CD4-positive, CD25-positive, alpha-beta regulatory T cell (primary cell): ENCODE measurements around the gene TNPO1. TPM values are rescaled to one million over a fixed set of nuclear protein-coding genes. Genes with fewer than 3 reads are reported as not detected.

Experiments
- ATAC-seq, 2 donors: fragments of 150-1000 bp; cut with Tn5 transposase; one replicate each; pipeline ENCODE4 v1.10.0; 2021; ENCODE audit warnings: low read depth in 2 of 2, moderate number of reproducible peaks in 2 of 2, moderate library complexity in 1 of 2
- DNase-seq, 3 donors: peaks; one replicate each; pipeline versions ENCODE4 v3.0.0 to v3.0.0-alpha.2; 2012 to 2022; ENCODE audit warnings: mixed read lengths in 1 of 3
- H3K27ac ChIP-seq: one replicate; pipeline ENCODE4 v1.7.0; 2013; ENCODE audit warnings: mild to moderate bottlenecking, low read length; ENCODE audit not compliant: insufficient read depth, poor library complexity, severe bottlenecking
- H3K27me3 ChIP-seq: one replicate; pipeline ENCODE4 v1.7.0; 2013; ENCODE audit warnings: low read length; ENCODE audit not compliant: control insufficient read depth, insufficient read depth
- H3K36me3 ChIP-seq: one replicate; pipeline ENCODE4 v1.7.0; 2013; ENCODE audit warnings: mild to moderate bottlenecking, low read length, moderate library complexity; ENCODE audit not compliant: control insufficient read depth, insufficient read depth
- H3K4me1 ChIP-seq: 2 replicates; pipeline ENCODE4 v1.7.0; 2013; ENCODE audit warnings: mild to moderate bottlenecking, low read length; ENCODE audit not compliant: insufficient read depth, control insufficient read depth, poor library complexity, severe bottlenecking
- H3K4me3 ChIP-seq: one replicate; pipeline ENCODE4 v1.7.0; 2013; ENCODE audit warnings: low read depth, mild to moderate bottlenecking, low read length, moderate library complexity
- H3K9me3 ChIP-seq, 2 experiments: 1 replicate in 1 of 2; 2 replicates in 1 of 2; pipeline ENCODE4 v1.7.0; 2013; ENCODE audit warnings: low read length in 2 of 2, mild to moderate bottlenecking in 1 of 2, moderate library complexity in 1 of 2; ENCODE audit not compliant: control insufficient read depth in 2 of 2
- H3K27ac Mint-ChIP-seq, 3 donors: one replicate each; pipeline ENCODE4 v1.8.0; 2020 to 2022; ENCODE audit warnings: mild to moderate bottlenecking in 3 of 3, mixed read lengths in 3 of 3, moderate library complexity in 2 of 3
- H3K27me3 Mint-ChIP-seq: one replicate; pipeline ENCODE4 v1.8.0; 2022; ENCODE audit warnings: mild to moderate bottlenecking, mixed read lengths
- H3K36me3 Mint-ChIP-seq: one replicate; pipeline ENCODE4 v1.8.0; 2020; ENCODE audit warnings: mixed read lengths
- H3K4me1 Mint-ChIP-seq, 4 donors: one replicate each; pipeline ENCODE4 v1.8.0; 2020 to 2022; ENCODE audit warnings: mixed read lengths in 4 of 4, mild to moderate bottlenecking in 1 of 4
- H3K4me3 Mint-ChIP-seq, 4 donors: one replicate each; pipeline ENCODE4 v1.8.0; 2020 to 2022; ENCODE audit warnings: mild to moderate bottlenecking in 4 of 4, mixed read lengths in 4 of 4, moderate library complexity in 3 of 4
- H3K9me3 Mint-ChIP-seq, 7 donors: one replicate each; pipeline ENCODE4 v1.8.0; 2020 to 2022; ENCODE audit warnings: mixed read lengths in 7 of 7, mild to moderate bottlenecking in 3 of 7, moderate library complexity in 2 of 7
- polyA plus RNA-seq, 4 donors: library from polyadenylated mRNA; unstranded; fragments of 300-500 nt; fragmentation: Illumina TruSeq; gene quantifications; one replicate each; pipeline ENCODE4 v1.2.3, GENCODE V29; 2021
- total RNA-seq: library from RNA; stranded (reverse); gene quantifications from one replicate; pipeline ENCODE4 v1.2.3, GENCODE V29; 2022

Gene TNPO1
- total and polyA plus RNA-seq, 5 donors from 2014 or later = 38.5 to 71.0 (median 44.7) TPM

DNA sequence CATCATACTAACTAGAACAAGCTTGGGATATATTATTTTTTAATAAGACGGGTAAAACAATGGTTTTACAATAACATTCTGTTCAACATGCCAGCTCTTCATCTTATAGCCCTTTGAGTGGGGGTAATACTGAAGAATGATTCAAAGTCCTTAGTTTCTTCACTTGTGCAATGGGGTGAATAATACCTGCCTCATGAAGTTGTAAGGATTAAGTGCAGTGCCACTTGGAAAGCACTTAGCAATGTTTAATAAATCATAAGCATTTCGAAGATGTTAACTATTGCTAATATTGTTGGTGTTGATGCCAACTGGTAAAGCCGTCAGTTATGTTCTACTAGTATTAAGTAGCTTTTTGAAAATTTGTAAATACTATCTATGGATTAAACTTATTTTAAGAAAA, 38.0 kb downstream of the TNPO1 start:
- Histone ChIP-seq H3K36me3 (peaks cover 30% of the 10 kb centered on the region), H3K27me3 (no peaks in the 10 kb centered on the region), H3K4me3 (no peak overlapping the region), H3K9me3 (no peaks in the 10 kb centered on the region), H3K4me1 (peaks cover 42% of the 10 kb centered on the region), H3K27ac (peak overlapping the region; percentile 36)
- peak overlapping the region in 1 of 3 donors; percentile 46 for H3K27ac Mint-ChIP-seq
- no peak for ATAC-seq
- peak overlapping the region in 2 of 4 donors; percentile 27 to 37 for H3K4me3 Mint-ChIP-seq
- peaks cover 26% of the 10 kb centered on the region for H3K36me3 Mint-ChIP-seq
- DNase-seq = no peak
- peaks cover 4% of the 10 kb centered on the region for H3K27me3 Mint-ChIP-seq
- H3K4me1 Mint-ChIP-seq = peaks cover 30 to 88% (median 68%) of the 10 kb centered on the region in 4 donors
- peaks cover 0 to 1% (median 0%) of the 10 kb centered on the region in 7 donors for H3K9me3 Mint-ChIP-seq

DNA sequence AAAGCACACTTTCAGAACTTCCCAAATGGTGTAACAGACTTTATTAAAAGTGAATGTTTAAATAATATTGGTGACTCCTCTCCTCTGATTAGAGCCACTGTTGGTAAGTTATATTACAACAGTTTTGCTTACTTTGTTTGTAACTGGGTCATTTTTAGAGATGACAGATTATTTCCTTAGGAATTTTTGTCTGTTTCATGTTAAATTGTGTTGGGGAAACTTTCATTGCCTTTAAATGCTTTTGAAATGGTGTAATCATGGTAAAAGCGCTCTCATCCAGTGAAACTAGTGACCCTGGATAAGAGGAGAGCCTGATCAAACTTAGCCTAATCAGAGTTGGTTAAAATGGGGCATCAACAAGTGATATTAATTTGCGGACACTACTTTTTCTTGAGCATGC, 39.4 kb downstream of the TNPO1 start:
- Histone ChIP-seq H3K36me3 (peaks cover 38% of the 10 kb centered on the region), H3K27ac (no peak overlapping the region), H3K4me1 (peaks cover 28% of the 10 kb centered on the region), H3K4me3 (no peak overlapping the region), H3K9me3 (no peaks in the 10 kb centered on the region), H3K27me3 (no peaks in the 10 kb centered on the region)
- no peaks in the 10 kb centered on the region for H3K27me3 Mint-ChIP-seq
- ATAC-seq (no peak), DNase-seq (no peak)
- peaks cover 0 to 1% (median 0%) of the 10 kb centered on the region in 7 donors for H3K9me3 Mint-ChIP-seq
- H3K4me1 Mint-ChIP-seq = peaks cover 29 to 86% (median 66%) of the 10 kb centered on the region in 4 donors
- H3K36me3 Mint-ChIP-seq = peaks cover 33% of the 10 kb centered on the region
- no peak overlapping the region for H3K4me3 Mint-ChIP-seq
- peak overlapping the region in 1 of 3 donors; percentile 64 for H3K27ac Mint-ChIP-seq

GRCh38 chr5:72857396-72857795, 40.9 kb downstream of the TNPO1 start:
- peak overlapping the region in 2 of 4 donors; percentile 29 to 35 for H3K4me3 Mint-ChIP-seq

GRCh38 chr5:72859127-72859526, 42.7 kb downstream of the TNPO1 start:
- no peaks in the 10 kb centered on the region for H3K9me3 ChIP-seq
- Mint-ChIP-seq H3K36me3 (peaks cover 25% of the 10 kb centered on the region), H3K4me1 (peaks cover 18 to 64% (median 49%) of the 10 kb centered on the region in 4 donors), H3K27ac (peak overlapping the region in 1 of 3 donors; percentile 38), H3K9me3 (no peaks in the 10 kb centered on the region), H3K4me3 (peak overlapping the region in 1 of 4 donors; percentile 12), H3K27me3 (no peaks in the 10 kb centered on the region)
- no peak for DNase-seq
- no peak overlapping the region for H3K4me3 ChIP-seq
- H3K4me1 ChIP-seq = peaks cover 6% of the 10 kb centered on the region
- H3K36me3 ChIP-seq = peaks cover 63% of the 10 kb centered on the region
- H3K27me3 ChIP-seq = no peaks in the 10 kb centered on the region
- ATAC-seq = no peak
- H3K27ac ChIP-seq = no peak overlapping the region

More at GRCh38 chr5:72857396-72857795, 40.9 kb downstream of the TNPO1 start:
- Histone ChIP-seq H3K27ac (no peak overlapping the region), H3K27me3 (no peaks in the 10 kb centered on the region), H3K4me3 (no peak overlapping the region), H3K4me1 (peaks cover 13% of the 10 kb centered on the region), H3K36me3 (peaks cover 51% of the 10 kb centered on the region), H3K9me3 (no peaks in the 10 kb centered on the region)
- Mint-ChIP-seq H3K27ac (no peak overlapping the region), H3K27me3 (no peaks in the 10 kb centered on the region), H3K4me1 (peaks cover 20 to 79% (median 63%) of the 10 kb centered on the region in 4 donors), H3K9me3 (no peaks in the 10 kb centered on the region), H3K36me3 (peaks cover 30% of the 10 kb centered on the region)
- ATAC-seq (no peak), DNase-seq (no peak)

GRCh38 chr5:72860499-72860898, 44.0 kb downstream of the TNPO1 start:
- Mint-ChIP-seq H3K4me3 (no peak overlapping the region), H3K4me1 (peaks cover 18 to 53% (median 44%) of the 10 kb centered on the region in 4 donors), H3K9me3 (no peaks in the 10 kb centered on the region), H3K36me3 (peaks cover 26% of the 10 kb centered on the region), H3K27ac (no peak overlapping the region), H3K27me3 (no peaks in the 10 kb centered on the region)
- no peak for DNase-seq
- H3K27me3 ChIP-seq = no peaks in the 10 kb centered on the region
- H3K4me1 ChIP-seq = no peaks in the 10 kb centered on the region
- no peak for ATAC-seq
- H3K36me3 ChIP-seq = peaks cover 61% of the 10 kb centered on the region
- H3K9me3 ChIP-seq = no peaks in the 10 kb centered on the region
- H3K4me3 ChIP-seq = no peak overlapping the region
- no peak overlapping the region for H3K27ac ChIP-seq

DNA sequence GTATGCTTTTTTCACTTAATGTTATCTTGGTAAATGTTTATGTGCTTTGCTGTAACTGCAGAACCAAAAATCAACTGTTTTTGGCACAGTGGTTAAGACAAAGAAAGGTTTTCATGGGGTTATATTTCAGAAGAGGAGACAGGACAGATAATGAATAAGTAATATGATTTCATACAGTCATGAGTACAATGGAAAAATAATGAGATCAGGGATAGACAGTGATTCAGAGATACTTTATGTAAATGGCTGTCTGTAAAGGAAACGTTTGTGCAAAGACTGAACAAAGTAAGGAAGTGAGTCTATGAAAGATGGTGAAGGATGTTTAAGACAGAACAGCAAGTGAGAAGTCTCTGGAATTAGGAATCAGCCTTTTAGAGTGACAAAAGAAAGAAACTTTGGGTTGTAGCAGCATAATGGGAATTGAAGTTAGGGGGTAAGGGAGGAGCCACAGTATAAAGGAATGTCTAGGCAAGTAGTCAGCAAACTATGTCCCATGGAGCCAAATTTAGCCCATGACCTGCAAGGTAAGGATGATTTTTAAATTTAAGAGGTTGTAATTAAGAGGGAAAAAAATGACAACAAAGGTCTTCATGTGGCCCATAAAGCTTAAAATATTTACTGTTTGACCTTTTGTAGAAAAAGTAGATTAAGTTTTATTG, 55.0 kb downstream of the TNPO1 start:
- peak overlapping the region in 1 of 4 donors; percentile 11 for H3K4me3 Mint-ChIP-seq
- H3K27me3 Mint-ChIP-seq = no peaks in the 10 kb centered on the region
- H3K4me3 ChIP-seq = no peak overlapping the region
- H3K36me3 Mint-ChIP-seq = peaks cover 33% of the 10 kb centered on the region
- peaks cover 9 to 30% (median 21%) of the 10 kb centered on the region in 4 donors for H3K4me1 Mint-ChIP-seq
- no peak overlapping the region for H3K27ac ChIP-seq
- peaks cover 67% of the 10 kb centered on the region for H3K36me3 ChIP-seq
- H3K4me1 ChIP-seq = no peaks in the 10 kb centered on the region
- DNase-seq = no peak
- no peaks in the 10 kb centered on the region for H3K9me3 Mint-ChIP-seq
- no peaks in the 10 kb centered on the region for H3K27me3 ChIP-seq
- H3K9me3 ChIP-seq = no peaks in the 10 kb centered on the region
- no peak for ATAC-seq
- peak overlapping the region; percentile 29 to 43 (median 37) for H3K27ac Mint-ChIP-seq

DNA sequence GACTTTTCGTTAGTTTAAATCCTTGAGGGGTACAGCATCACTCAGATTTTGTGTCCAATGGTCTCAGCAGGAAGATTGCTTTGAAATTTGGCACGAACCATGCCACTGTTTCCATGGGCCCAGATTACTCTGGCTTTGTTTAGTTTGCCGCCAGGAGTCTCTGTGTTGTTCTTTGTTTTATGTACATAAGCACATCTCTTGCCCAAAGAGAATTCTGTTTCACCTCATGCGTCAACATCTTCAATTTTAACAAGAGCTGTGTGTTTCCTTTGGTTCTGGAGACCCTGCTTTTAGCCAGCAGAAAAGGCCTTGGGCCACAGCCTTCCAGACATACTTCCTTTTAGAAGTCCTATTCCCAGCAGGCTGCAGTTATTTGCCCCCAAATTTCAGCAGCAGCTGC, 62.4 kb downstream of the TNPO1 start:
- Histone ChIP-seq H3K27ac (no peak overlapping the region), H3K4me1 (no peaks in the 10 kb centered on the region), H3K27me3 (no peaks in the 10 kb centered on the region), H3K4me3 (no peak overlapping the region), H3K36me3 (peaks cover 78% of the 10 kb centered on the region), H3K9me3 (no peaks in the 10 kb centered on the region)
- Mint-ChIP-seq H3K27me3 (no peaks in the 10 kb centered on the region), H3K4me1 (peaks cover 4 to 26% (median 20%) of the 10 kb centered on the region in 4 donors), H3K4me3 (no peak overlapping the region), H3K9me3 (no peaks in the 10 kb centered on the region), H3K27ac (no peak overlapping the region), H3K36me3 (peaks cover 47% of the 10 kb centered on the region)
- ATAC-seq = no peak
- DNase-seq = no peak

DNA sequence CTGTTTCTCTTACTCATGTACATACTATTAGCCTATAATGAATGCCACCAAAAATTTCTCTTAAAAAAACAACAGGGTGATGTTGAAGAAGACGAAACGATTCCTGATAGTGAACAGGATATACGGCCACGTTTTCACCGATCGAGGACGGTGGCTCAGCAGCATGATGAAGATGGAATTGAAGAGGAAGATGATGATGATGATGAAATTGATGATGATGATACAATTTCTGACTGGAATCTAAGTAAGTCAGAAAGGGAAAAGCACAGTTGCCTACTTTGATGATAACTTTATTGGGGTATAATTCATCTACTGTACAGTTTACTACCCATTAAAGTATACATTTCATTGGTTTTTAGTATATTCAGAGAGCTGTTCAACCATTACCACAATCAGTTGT, 66.5 kb downstream of the TNPO1 start:
- Histone ChIP-seq H3K36me3 (peaks cover 79% of the 10 kb centered on the region), H3K4me3 (no peak overlapping the region), H3K27ac (no peak overlapping the region), H3K9me3 (no peaks in the 10 kb centered on the region), H3K27me3 (no peaks in the 10 kb centered on the region), H3K4me1 (no peaks in the 10 kb centered on the region)
- ATAC-seq (no peak), DNase-seq (no peak)
- Mint-ChIP-seq H3K4me1 (peaks cover 4 to 32% (median 21%) of the 10 kb centered on the region in 4 donors), H3K4me3 (no peak overlapping the region), H3K27ac (no peak overlapping the region), H3K36me3 (peaks cover 55% of the 10 kb centered on the region), H3K27me3 (no peaks in the 10 kb centered on the region), H3K9me3 (no peaks in the 10 kb centered on the region)
